Measurements from ENCODE around the gene CHRNB4. TPM values are rescaled to one million over a fixed set of nuclear protein-coding genes. Genes with fewer than 3 reads are reported as not detected.
"Not testable (repeated sequence)": the region's sequence is repeated elsewhere in the genome, so short reads cannot be mapped to it uniquely, and the experiment has no call there.

CHRNB4 gene
- total RNA-seq: not detected
- long read RNA-seq: 0 reads

- no peak for DNase-seq (ENCODE audit: low spot score)
Observed at GRCh38 chr15:78641102-78641748, at the start of gene CHRNB4. Gene CHRNB4, minus strand, starts transcription at chr15:78641210. Its CDS starts 77 bp downstream, at chr15:78641133.

- DNase-seq (ENCODE audit: low spot score): no peak
Observed at GRCh38 chr15:78689626-78690025, 48.6 kb upstream of the CHRNB4 start.

GRCh38 chr15:78685925-78686324, 44.9 kb upstream of the CHRNB4 start:
- no peak for DNase-seq (ENCODE audit: low spot score)

GRCh38 chr15:78685159-78685921, 44.3 kb upstream of the CHRNB4 start:
- DNase-seq (ENCODE audit: low spot score): no peak

GRCh38 chr15:78684657-78685056, 43.6 kb upstream of the CHRNB4 start:
- no peak for DNase-seq (ENCODE audit: low spot score)

- not testable (repeated sequence) for DNase-seq (ENCODE audit: low spot score)
Observed at GRCh38 chr15:78683599-78683998, 42.6 kb upstream of the CHRNB4 start.

GRCh38 chr15:78682693-78683410, 41.8 kb upstream of the CHRNB4 start:
- no peak for DNase-seq (ENCODE audit: low spot score)

GRCh38 chr15:78682004-78682651, 41.1 kb upstream of the CHRNB4 start:
- peak; percentile 18 for DNase-seq (ENCODE audit: low spot score)

- DNase-seq (ENCODE audit: low spot score): peak; percentile 33
Observed at GRCh38 chr15:78681281-78682003, 40.4 kb upstream of the CHRNB4 start.

- peak; percentile 51 for DNase-seq (ENCODE audit: low spot score)
Observed at GRCh38 chr15:78680431-78681075, 39.5 kb upstream of the CHRNB4 start.

- peak; percentile 71 for DNase-seq (ENCODE audit: low spot score)
Observed at GRCh38 chr15:78679089-78679511, 38.1 kb upstream of the CHRNB4 start.

- peak; percentile 87 for DNase-seq (ENCODE audit: low spot score)
Observed at GRCh38 chr15:78676424-78677110, 35.6 kb upstream of the CHRNB4 start.

- no peak for DNase-seq (ENCODE audit: low spot score)
Observed at GRCh38 chr15:78675617-78676360, 34.8 kb upstream of the CHRNB4 start.

- peak; percentile 51 for DNase-seq (ENCODE audit: low spot score)
Observed at GRCh38 chr15:78675206-78675605, 34.2 kb upstream of the CHRNB4 start.

GRCh38 chr15:78673917-78674444, 33.0 kb upstream of the CHRNB4 start:
- DNase-seq (ENCODE audit: low spot score): peak; percentile 72

GRCh38 chr15:78673476-78673875, 32.5 kb upstream of the CHRNB4 start:
- no peak for DNase-seq (ENCODE audit: low spot score)

- no peak for DNase-seq (ENCODE audit: low spot score)
Observed at GRCh38 chr15:78672285-78673014, 31.4 kb upstream of the CHRNB4 start.

GRCh38 chr15:78671626-78672211, 30.7 kb upstream of the CHRNB4 start:
- DNase-seq (ENCODE audit: low spot score): no peak

Data from mesenteric fat pad (tissue), 1 donor.